Stimulated activated CD4-positive, alpha-beta T cell treated with anti-CD3 and anti-CD28 coated beads, Interleukin-2, amount 100 ng/mL, for 24 hours (primary cell): Measurements from ENCODE around the gene PPP6R1.
"Not testable (repeated sequence)": the region's sequence is repeated elsewhere in the genome, so short reads cannot be mapped to it uniquely, and the experiment has no call there.

Experiments used
- DNase-seq, 2 donors: peaks; one replicate each; pipeline ENCODE4 v3.0.0-alpha.2; 2020

PPP6R1 gene

GRCh38 chr19:55241935-55242464 is 16.8 kb downstream of the PPP6R1 start:
- DNase-seq: no peak

- no peak for DNase-seq
Measured at GRCh38 chr19:55241143-55241934, 17.5 kb downstream of the PPP6R1 start.

DNA sequence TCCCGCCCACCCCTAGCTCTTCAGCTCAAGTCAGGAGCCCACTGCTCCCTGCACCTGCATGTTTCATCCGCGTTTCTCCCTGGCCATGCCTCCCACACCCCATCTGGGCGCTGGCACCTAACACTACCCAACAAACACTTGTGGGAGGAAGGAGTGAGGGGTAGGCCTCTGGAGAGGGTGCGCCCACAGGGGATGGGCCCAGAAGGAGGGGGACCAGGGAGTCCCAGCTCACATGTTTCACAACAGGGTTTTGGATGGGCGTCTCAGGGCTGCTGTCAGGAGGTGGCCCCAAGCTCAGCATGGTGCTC is 18.1 kb downstream of the PPP6R1 start:
- DNase-seq: no peak

GRCh38 chr19:55239004-55239403 is 19.8 kb downstream of the PPP6R1 start:
- DNase-seq: no peak

DNA sequence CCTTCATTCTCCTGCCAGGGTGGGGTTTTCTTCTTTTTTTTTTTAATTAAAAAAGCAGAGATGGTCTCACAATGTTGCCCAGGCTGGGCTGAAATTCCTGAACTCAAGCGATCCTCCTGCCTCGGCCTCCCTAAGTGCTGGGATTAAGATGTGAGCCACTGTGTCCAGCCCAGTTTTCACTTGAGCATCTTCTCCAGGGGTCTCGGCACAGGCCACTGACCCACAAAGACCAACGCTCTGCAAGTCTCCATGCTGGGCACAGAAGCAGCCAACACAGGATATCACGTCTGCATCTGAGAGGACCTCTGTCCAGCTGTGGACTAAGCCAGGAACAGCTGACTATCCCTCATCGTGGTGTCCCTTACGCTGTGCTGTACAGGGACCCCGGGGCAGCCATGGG is 20.8 kb downstream of the PPP6R1 start:
- DNase-seq: no peak

DNA sequence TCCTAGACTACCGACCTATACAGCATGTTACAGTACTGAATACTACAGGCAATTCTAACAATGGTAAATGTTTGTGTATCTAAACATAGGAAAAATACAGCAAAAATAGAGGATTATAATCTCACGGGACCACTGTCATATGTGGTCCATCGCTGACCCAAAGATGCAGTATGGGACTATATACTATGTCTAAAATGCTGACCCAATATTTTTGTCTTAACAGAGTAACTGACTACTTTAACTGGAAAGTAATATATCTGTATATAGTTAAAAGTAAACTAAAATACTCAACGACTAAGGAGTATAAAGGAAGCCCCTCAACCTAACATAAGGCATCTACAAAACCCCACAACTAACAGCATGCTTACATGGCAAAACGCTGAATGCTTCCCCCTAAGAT is 25.8 kb downstream of the PPP6R1 start:
- no peak for DNase-seq

GRCh38 chr19:55232286-55232602 is 26.6 kb downstream of the PPP6R1 start:
- DNase-seq: no peak

DNA sequence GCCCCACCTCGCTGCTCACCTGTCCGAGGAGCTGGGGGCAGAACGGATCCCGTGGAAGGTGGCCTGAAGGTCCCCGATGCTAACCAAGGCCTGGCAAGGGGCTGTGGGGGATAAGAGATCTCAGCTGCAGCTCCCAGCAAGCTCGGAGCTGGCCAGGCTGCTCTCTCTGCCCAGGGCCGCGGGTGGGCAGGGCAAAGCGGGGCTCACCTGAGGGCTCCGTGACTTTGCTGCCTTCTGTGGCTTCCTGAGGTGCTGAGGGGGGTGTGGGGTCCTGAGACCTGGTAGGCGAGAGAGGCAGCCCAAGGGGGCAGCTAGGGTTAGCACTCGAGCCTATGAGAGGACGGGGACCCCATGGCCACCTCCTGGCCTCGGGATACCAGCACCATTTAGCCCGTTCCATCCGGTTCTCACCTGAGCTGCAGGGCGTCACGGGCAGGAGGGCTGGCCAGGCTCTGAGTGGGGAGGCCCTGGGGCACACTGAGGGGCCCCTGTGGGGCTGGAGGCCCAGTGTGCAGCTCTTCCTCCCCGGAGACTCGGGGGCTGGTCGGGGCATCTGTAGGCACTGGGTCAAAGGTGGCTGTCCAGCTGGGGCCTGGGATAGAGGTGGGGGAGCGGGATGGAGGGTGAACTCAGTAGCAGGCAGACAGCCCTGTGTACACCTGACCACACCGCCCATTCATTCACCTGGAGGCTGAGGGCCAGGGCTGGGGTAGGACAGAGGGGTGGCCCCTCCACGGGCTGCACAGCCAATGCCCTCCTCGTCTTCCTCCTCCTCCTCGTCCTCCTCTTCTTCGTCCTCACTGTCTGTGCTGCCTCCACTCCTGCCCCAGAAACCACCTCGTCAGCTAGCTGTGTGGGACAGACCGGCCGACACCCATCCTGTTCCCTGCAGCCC is 27.2 kb downstream of the PPP6R1 start:
- DNase-seq: no peak

GRCh38 chr19:55230780-55231179 is 28.0 kb downstream of the PPP6R1 start:
- DNase-seq: no peak

DNA sequence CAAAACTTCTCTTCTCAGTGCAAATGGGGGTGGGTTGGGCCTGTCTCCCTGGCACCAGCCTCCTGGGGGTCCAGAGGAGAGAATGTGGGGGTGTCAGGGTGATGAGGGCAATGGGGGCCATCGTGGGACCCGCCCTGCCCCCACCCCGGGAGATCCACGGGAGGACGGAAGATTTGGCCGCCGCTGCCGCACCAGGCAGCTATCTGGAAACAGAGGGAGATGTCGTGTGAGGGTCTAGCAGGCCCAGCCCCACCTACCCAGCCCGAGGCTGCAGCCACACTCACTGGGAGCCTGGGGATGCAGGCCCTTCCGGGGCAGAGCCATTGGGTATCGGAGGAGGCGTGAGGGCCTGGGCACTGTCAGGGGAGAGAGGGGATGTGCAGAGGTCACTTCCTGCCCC is 28.5 kb downstream of the PPP6R1 start:
- DNase-seq: no peak

DNA sequence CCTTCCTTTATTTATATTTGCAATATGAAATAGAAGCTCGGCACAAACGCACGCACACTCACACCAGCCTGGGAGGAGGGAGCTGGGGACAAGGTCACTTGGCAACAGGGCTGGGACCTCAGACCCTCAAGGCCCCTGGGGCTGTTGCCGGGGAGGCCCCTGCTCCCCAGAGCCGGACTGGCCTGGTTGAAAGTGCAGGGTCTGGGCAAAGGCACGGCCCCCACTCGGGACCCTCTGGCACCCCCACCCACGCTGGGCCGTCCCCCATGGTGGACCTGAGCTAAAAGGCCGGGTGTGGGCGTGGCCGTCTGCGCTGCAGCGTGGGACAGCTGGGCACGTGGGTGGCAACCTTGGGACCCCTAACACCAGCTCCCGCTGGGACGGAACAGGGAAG is 29.0 kb downstream of the PPP6R1 start:
- DNase-seq: no peak

DNA sequence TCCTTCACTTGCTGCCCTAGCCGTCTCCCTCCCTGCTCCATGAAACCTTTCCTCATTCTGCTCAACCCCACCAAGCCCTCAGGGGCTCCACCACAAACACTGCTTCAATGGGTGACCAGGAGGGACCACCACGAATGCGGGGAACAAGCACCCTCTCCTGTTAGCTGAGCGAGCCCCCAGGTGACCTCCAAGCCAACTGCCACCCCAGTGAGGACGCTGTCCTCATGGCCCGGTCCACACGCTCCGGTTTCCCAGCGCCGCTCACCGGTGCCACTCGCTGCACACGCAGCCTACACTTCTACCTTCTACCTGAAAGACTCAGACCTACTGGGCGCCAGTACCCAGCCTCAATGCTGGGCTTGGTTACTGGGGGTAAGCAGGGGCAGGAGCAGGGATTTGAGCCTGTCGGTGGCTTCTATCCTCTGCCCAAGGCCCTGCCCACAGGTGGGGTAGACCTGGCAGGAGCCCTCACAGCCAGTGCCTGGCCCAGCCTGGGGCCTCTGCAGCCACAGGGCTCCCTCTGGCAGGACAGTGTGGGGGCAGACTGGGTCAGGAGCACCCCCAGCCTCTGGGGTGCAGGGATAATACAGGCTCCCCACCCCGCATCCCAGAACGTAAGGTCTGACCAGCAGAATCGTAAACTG is 29.6 kb downstream of the PPP6R1 start:
- DNase-seq: no peak

DNA sequence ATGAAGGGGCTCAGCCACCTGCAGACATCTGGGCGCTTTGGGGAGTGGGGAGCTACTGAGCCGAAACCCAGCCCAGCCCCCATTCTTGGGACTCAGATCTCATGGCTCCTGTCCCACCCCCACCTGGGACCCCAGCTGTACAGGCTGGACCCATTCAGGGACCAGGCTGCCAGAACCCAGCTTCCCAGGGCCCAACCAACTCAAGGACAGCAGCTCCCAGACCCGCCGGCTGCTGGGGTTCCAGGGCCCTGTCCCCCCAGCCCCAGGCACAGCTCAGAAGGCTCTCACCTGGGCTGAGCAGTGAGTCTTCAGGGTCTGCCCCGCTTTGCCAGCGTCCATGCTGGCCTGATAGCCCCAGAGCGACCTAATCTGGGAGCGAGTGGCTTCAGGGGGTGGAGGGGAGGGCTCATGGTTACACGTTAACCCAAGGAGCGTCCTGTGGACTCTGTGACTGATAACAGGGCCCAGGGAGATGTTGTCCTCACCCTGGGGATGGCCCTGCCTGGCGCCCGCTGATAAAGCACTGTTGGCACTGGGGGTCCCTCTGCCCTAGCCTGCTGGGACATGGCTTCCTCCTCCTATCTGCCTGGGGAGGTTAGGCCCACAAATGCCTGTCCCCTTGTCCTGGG is 30.3 kb downstream of the PPP6R1 start, which contains the start of gene TMEM86B:
TSS of gene TMEM86B (minus strand) at position 361 of the 629 bp plus-strand sequence. CDS start at position 339, 22 bp downstream.
- DNase-seq: no peak

DNA sequence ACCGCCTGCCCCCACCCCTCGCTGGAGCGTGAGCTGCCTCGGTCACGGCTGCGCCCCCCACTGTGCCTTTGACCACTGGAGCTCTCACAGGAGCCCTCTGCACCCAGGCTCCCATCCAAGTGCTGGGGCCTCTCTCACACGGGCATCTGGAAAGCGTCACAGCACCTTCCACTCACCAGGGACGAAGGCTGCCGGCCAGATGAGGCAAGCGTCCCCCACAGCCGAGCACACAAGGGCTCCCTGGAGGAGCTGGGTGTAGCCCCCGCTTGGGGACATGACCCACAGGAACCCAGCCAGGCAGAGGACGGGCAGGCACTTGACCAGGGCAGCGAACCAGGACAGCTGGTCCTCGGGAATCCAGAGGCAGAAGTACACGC is 30.8 kb downstream of the PPP6R1 start:
- DNase-seq: no peak

GRCh38 chr19:55227241-55228014 is 31.4 kb downstream of the PPP6R1 start:
- DNase-seq: no peak

- DNase-seq: no peak
Measured at GRCh38 chr19:55226788-55227187, 32.0 kb downstream of the PPP6R1 start.

- no peak for DNase-seq
Measured at GRCh38 chr19:55226273-55226672, 32.5 kb downstream of the PPP6R1 start.

DNA sequence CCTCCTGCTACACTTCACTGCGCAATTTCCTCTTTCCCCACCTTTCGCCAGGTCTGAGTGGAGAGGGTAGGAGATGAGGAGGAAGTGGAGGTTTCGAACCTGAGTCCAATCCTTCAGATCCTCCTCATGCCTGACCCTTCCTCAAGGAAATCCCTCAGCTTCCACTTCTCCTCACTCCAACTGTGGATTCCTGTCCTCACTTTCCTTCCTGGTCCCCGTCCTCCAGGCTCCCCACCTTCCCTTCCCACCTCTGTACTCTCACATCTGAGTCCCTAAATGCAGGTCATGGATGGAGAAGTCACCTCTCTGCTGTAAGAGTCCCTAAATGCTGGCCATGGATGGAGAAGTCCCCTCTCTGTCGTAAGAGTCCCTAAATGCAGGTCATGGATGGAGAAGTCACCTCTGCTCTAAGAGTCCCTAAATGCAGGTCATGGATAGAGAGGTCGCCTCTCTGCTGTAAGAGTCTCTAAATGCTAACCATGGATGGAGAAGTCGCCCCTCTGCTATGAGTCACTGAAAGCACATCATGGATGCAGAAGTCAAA is 33.3 kb downstream of the PPP6R1 start:
- DNase-seq: no peak

- DNase-seq: not testable (repeated sequence)
Measured at GRCh38 chr19:55224679-55225414, 34.0 kb downstream of the PPP6R1 start.

DNA sequence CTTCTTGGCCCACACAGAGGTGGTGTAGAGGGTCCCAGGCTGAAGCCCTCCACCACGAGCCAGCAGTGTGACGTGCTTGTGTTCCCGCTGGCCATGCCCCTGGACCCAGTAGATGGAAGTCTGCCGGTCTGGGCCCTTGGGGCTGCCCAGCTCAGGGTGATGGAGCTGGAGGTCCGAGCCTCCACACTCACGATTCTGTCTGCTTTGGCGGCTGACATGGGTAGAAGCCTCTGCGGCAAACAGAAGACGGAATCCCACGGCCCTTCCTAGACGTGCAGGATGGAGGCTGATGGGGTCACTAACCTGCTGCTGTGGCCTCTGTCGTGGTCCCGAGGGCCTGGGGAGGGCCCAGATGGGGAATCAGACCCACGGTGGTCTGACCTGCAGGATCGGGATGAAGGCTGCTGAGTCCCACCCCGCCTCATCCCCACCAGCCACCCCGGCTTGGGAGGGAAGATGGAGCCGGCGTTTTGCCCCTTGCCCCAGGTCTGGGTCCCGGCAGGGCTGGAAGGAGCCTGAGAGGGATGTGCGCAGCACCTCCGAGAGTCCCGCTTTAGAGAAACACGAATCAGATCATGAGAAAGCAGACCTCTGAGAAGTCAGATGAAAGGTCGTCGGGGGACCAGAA is 34.7 kb downstream of the PPP6R1 start:
- no peak for DNase-seq
